NCI-H82 treated with DMSO at 0.1 percent for 48 hours (cell line): ENCODE data around the gene TNS3.
"Not testable (repeated sequence)": the region's sequence is repeated elsewhere in the genome, so short reads cannot be mapped to it uniquely, and the experiment has no call there.

ENCODE experiments used
- DNase-seq: peaks from one replicate; lab custom pipeline; 2025; ENCODE audit not compliant: unreplicated experiment; lab: John Stamatoyannopoulos, UW

Gene TNS3

DNA sequence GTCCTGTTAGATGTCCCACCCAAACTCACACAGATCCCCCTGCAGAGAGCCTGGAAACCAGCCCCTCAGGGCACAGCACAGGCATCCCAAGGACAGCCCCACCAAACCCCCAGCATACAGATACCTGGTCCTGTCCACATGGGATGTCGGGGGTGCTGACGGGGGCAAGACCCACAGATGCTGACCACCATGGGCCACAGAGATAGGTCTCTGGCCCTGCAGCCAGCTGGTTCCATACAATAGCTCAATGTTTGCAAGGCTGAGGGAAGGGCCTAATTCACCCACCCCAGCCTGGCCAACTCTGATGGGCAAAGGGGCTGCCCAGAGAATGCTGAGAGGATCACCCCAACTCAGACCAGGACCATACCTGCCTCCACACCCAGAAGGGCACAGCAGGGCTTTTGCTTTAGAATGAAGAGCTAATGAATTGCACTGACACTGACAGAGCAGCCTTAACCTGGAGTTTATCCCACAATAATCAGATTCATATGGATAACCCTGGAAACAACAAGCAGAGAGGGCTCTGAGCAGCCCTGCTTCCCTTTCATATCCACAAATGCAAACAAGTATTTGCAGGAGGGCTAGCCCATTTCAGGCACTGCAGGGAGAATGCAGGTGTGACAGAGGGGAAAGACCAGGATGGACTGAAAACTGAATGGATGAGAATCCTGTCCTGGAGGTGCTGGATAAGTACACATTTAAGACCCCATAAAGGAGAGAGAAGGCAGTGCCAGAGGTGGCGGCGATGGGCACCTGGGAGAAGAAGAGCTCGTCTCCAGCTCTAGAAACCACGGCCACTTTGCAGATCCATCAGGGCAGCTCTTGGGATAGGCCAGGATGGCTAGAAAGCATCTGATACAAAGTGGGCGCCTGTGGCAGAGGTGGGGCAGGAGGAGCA, 126.7 kb downstream of the TNS3 start:
- DNase-seq, result no peak

DNA sequence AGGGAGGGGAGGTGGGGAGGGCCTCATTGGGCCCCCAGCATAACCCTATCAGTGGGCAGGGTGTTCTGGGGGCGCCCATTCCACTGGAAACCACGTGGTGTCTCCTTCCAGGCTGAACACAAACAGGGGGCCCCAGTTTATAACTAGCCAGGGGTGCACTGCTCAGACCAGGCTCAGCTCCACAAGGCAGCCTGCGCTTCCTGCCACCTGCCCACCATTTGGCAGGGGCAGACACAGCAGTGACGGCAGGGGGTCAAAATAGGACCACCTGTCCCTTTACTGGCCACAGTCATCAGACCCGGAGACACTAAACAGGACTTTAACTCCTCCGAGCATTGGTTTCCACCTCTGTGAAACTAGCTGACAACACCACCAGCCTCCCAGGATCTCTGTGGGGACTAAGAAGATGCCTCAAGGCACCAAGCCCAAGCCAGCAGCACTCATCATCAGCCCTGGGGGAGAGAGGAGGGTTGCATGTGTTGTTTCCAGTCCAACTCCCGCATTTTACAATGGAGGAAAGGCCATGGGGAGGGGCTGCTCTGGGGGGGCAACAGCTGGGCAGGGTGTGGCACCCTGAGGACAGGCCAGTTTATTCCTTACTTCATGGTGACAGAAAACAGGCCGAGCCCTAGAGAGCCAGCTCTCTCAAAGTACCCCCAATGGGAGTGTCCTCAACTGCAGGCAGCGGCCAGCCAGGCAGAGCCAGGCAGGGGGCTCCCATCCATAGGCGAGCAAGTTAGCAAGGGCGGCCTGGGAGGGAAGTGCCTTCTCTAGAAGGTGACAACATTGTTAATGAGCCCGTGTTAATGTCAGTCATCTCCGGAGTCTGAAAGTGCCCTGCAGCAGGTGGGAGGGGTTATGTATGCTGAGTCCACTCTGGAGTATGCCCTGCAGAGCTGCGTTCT, 127.6 kb downstream of the TNS3 start:
- DNase-seq, result no peak

DNA sequence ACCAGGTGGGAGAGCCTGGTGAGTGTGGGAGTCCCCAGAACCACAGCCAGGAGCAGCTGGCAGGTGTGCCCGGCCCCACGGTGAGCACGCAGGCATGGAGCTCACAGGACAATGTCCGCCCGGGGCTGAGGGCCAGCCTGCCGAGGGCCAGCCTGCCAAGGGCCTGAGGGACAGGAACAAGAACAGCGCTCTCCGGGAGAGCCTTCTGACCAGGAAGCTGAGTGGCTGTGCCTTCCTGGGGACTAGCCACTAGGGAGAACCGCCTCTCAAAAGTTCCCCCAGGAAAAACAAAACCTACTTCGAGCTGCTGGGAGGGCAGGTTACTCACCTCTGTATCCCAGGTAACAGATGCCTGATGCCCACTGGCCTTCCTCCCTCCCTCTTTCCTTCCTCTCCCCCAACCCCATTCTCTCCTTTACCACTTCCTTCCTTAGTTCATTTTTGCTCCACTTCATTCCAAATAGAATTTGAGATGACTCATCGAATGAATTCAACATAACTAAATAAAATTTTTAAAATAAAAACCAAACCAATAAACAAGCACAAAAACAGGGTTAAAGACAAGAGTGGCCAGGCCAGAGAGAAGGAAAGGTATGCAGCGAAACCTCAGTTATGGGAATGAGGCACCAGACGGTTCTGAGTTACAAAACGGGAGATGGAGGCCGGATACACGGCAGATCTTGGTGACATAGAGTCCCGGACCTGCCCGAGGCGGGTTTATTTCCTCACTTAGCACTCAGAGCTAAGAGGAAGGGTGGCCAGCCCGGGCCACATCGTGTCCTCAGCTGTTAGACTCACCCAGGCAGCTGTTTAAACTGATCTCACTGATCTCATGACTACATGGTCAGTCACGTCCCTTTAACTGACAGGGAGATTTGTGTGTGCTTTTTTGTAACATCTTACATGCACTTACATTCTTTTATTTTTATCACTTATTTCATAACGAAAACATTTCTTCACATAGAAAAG, 128.5 kb downstream of the TNS3 start:
- no peak for DNase-seq

DNA sequence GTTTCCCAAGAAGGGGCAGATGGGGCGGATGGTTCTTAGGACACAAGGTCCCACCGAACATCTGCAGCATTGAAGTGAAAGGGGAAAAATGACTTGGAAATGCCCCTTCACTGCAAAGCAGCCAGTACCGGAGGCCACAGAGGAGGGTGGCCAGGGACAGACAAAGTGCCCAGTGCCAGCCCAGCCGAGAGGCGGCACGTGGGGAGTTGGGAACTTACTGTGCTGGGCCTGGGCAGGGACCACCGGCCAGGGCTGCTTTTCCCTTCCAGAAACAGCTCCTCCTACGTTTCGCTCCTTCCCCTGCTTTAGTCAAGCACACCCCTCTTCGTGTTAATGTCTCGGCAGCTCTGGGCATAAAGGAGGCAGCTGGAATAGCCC, 129.2 kb downstream of the TNS3 start:
- DNase-seq, result no peak

DNA sequence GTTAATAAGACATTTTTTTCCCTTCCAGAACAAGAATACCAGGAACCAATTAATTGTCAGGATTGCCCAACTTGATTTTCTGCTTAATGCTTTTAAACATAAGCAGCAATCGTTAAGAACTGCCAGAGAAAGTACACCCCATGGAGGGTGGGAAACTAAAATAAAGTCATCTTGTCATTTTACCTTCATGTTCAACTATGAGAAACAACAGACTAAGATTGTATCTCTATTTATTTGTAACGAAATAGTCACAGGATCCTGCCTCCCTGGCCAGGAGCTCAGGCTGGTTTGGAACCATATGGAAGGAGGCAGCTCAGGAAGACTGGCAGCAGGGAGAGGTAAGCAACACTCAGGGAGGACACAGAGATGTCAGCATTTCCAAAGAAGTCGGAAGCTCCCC, 129.6 kb downstream of the TNS3 start:
- no peak for DNase-seq

DNA sequence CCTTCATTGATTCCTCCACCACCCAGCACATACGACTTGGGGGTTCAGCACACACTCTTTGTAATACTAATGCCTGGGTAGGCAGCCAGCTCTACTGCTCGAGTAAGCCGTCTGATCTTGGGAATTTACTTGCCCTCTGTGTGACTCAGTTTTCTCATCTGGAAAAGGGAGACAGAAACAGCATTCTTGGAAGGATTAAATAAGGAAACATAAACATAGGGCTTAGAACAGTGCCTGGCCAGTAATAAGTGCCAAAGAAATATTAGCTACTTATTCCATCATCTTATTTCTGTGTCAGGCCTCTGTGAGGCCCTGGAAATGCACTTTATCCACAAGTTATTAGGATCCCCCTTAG, 130.1 kb downstream of the TNS3 start:
- no peak for DNase-seq

DNA sequence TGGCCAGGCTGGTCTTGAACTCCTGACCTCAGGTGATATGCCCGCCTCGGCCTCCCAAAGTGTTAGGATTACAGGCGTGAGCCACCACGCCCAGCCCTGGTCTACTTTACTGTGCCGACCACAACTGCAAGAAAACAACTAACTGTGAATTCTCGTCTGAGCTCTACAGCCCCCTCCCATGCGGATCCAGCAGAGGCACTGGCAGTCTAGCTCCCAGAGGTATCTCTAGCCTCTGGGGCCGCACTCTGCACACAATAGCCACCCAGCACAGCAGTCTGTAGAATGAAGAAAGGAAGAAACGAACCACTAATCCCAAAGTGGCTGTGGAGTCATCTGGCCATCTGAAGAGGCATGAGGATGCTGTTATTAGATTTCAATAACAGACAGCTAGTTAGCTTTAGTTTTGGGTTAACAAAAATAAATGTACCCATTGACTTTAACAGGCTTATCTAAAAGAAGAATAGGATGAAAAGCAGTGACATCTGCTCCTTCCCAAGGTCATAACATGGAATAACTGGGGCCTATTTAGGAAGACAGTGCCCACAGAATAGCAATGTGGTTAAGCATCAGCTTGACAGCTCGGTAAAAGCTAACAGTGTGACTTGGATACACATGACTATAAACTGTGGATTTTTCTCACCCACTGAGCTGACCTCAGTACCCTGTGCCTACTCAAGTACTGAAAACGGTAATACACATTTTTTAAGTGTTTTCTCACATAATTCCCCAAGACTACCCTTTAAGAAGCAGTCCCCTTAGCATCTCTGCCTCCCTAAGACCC, 131.9 kb downstream of the TNS3 start:
- no peak for DNase-seq

DNA sequence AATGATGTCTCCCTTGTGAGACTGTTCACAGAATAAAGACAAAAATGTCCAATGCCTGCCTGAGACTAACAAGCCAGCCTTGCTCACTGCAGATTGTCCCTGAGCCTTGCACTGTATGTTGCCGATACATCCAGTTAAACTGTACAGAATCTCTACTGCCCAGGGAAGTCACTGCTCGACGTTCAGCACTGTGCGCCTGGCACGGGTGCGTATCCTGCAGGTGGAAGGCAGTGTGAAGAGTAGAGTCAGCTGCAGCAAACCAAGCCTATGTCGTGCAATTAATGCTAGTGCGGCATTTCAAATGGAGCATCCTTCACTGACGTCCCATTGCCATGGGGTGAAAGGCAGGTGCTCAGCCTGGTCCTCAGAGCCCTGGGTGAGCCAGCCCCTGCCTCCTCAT, 132.9 kb downstream of the TNS3 start:
- DNase-seq, result no peak

DNA sequence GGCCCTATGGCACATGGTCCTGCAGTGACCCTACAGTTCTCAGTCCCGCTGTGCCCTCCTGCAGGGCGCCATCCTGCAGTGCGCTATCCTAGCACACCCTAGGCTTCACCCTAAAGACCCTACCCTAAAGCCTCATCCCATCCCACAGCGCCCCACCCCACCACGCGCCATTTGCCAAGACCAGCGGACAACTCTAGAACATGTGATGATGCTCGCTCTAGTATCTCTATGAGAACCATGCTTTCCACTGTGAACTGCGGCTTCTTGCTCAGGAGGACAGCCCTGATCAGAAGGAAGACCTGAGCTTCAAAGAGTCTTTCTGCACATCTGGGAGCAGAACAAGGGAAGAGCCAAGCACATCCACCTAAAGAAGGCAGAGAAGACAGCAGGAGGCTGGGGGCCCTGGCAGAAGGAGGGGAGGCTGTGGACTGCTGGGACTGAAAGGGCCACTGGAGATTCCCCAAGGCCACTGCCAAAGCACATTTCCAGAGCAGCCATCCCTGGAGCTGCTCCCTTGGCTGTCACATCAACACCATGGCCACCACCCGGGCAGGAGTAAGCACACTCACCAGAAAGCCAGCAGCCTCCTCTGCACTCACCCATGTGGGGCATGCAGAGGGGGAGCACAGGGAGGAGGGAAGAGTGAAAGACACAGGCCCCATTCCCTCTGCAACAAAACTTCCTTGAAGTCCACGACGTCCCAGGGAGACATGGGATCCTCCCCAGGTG, 134.1 kb downstream of the TNS3 start:
- no peak for DNase-seq

DNA sequence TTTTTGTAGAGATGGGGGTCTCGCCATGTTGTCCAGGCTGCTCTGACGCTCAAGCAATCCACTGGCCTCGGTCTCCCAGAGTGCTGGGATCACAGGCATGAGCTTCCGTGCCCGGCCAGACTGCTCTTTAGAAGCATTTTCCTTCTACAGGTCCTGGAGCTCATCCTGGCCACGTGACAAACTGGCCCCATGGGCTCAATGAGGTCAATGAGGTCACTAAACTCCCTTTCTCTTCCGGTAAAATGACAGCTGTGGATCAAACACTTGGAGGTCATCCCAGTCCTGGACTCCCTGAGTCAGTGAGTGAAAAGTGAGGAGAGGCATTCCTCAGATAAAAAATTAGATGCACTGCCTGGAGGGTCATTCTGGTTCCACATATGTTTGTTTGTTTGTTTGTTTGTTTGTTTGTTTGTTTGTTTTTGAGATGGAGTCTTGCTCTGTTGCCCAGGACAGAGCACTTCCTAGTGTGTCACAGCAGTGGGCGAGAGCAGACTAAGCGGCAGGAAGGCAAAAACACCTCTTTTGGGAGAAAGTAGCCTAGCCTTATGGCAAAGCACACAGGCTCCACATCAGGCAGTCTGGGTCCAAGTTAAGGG, 134.9 kb downstream of the TNS3 start:
- DNase-seq, result no peak

DNA sequence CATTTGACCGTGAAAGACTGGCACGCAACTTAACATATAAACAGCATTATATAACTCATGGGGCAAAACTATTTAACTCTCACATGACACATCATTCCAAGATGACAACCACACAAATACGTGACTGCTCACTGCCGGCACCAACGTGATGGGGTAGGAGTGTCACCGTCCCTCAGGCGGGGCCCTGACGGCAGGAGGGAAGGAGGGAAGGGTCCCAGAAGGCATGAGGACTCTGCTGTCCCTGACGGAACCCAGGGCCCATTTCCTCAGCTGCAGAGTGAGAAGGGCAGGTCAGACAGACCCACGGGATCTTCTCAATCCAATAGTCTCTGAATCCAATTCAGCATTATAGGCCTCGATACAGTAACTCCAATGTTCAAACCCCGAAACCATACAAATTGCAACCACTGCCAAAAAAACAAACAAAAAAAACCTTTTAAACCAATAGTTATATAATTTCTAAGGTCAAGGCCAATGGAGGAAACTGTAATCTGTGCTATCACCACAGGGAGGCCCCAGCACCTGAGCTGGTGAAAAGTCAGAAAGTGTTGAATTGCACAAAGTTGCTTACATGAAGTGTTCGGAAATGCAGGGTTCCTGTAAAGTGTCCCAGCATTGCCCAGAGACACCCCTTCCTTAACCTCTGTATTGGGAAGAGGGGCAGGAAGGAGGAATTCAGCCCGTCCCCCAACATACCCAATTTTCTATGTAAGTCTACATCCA, 137.4 kb downstream of the TNS3 start:
- no peak for DNase-seq

DNA sequence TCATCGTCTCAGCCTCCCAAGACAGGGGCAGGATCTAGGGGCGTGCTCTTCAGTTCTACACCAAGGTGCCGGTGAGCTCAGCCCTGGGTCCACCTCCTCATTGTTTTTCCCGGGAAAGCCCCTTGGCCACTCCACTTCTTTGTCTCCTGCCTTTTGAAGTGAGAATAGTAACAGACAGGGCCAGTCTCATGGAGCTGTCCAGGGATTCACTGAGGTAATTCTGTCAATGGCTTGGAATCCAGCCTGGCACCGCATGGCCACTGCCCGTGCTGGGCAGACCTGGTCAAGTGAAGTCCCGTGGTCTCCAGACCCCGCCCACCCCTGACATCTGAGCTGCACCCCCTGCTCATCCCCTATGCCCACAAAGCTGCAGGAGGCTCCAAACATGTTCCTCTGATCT, 138.9 kb downstream of the TNS3 start:
- no peak for DNase-seq

DNA sequence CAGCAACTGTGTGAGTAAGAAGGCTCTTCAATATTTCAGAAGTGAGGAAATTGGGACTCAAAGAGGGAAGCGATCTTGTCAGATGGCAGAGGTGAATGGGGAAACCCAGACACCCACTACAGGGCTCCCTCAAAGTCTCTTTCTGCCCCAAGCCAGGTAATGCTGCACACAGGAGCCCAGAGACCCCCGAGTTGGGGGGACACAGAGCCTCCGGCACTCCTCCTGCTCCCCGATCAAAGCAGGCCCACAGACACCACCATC, 139.4 kb downstream of the TNS3 start:
- no peak for DNase-seq

DNA sequence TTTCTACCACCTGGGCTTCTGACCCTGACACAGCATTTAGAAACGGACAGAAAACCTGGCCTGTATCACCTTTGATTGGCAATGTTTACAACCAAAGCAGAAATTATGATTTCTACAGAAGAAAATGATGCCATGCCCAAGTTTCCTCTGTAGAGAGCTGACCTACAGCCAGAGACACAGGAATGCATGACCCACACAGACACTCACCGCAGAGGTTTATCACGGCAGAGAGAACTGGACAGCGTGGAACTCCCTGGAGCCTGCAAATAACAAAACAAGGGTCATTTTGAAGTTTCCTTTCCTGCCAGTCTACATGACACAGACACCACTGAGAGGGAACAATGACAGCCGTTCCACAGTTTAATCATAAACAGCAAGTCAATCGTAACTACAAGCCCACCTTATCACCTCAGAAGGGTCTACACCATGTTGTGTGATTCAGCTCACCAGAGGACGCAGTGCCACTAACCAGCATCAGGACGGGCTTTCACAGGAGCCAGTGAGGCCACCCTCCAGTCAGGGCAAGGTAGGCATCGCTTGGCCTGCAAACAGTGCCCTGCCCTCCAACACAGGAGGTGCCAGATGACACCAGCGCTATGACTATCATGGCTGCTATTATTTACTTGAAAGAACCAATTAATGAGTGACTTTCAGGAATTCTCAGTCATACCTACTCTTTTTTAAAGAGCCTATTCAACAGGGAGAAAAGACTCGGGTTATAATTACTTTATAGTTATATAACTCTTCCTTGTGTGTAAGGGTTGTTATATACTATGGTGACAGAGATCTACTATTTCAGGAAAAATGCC, 139.9 kb downstream of the TNS3 start:
- no peak for DNase-seq

DNA sequence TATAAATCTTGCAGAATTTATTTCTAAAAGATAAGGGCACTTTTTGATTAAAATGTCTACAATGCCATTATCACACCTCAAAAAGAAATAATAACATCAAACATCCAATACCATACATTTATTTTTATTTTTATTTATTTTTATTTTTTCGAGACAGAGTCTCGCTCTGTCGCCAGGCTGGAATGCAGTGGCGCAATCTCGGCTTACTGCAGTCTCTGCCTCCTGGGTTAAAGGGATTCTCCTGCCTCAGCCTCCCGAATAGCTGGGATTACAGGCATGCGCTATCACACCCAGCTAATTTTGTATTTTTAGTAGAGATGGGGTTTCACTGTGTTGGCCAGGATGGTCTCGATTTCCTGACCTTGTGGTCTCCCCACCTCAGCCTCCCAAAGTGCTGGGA, 140.9 kb downstream of the TNS3 start:
- DNase-seq, result not testable (repeated sequence)

DNA sequence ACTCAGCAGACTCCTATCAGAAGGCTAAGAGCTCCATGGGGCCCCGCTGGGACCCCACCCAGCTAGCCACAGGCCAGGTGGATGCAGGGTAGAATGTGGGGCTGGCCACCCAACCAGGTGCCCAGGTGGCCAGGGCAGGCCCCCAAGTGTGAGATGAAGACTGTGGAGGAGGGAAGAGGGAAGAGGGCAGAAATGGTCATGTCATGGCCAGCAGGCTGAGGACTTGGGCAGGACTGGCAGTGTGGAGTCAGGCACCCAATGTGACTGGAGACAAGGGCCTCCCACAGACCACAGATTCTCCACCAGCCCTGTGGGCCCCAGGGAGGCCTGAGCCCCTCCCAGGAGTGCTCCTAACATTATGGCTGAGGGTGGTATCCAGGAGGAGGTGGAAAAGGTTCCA, 141.6 kb downstream of the TNS3 start:
- DNase-seq, result no peak

DNA sequence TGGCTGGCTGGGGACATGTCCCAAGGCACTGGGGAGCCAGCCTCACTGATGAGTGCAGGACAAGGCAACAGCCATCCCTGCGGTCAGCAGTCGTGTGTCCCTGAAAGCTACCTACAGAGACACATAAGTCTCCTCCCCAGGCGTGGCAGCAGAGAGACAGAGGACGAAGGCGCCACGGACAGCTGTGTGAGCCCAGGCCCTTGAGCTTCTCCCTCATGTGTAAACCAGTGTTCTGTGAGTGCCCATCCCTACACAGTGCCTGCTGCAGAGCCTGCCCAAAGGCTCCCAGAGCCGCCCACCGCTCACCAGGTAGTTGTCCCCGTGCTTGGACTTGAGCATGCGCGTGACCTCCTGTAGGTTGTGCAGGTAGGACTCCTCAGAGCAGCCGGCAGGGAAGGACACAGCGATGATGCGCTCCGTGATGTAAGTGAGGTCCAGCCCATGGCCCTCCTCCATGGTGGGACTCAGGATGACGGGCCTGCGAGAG, 142.7 kb downstream of the TNS3 start:
- no peak for DNase-seq
